H1 (cell line): ENCODE data around the gene FIZ1. TPM values are rescaled to one million over a fixed set of nuclear protein-coding genes. Genes with fewer than 3 reads are reported as not detected.
A peak's percentile ranks its signal among the peaks of the same experiment; 100 is the strongest.

Experiments used
- CBX8 ChIP-seq: fragments of 300-800, 300-1000 bp; sonication (generic); IDR thresholded peaks from 2 replicates; pipeline ENCODE4 v1.7.1; 2016; ENCODE audit warnings: low read depth, low read length, borderline replicate concordance
- CEBPB ChIP-seq: IDR thresholded peaks from 2 replicates; pipeline ENCODE4 v1.6.1; 2012; ENCODE audit warnings: low read depth, low read length
- CHD2 ChIP-seq: IDR thresholded peaks from 2 replicates; pipeline ENCODE4 v1.6.1; 2012; ENCODE audit warnings: low read length, improper control_type of control experiment
- CHD7 ChIP-seq: fragments of 300-600 bp; sonication (generic); IDR thresholded peaks from 2 replicates; pipeline ENCODE4 v1.7.1; 2012; ENCODE audit warnings: low read length, moderate library complexity, mild to moderate bottlenecking, inconsistent platforms; ENCODE audit not compliant: insufficient replicate concordance
- HDAC6 ChIP-seq: IDR thresholded peaks from one replicate; pipeline ENCODE4 v1.7.1; 2012; ENCODE audit warnings: low read depth, mild to moderate bottlenecking, inconsistent platforms, low read length, moderate library complexity
- JUND ChIP-seq: IDR thresholded peaks from 2 replicates; pipeline ENCODE4 v1.6.1; 2011; ENCODE audit warnings: mild to moderate bottlenecking, improper control_type of control experiment, low read length
- KDM5A ChIP-seq: fragments of 200-600 bp; IDR thresholded peaks from 2 replicates; pipeline ENCODE4 v1.7.1; 2012; ENCODE audit warnings: mild to moderate bottlenecking, low read length, inconsistent platforms, mixed read lengths
- SUZ12 ChIP-seq: fragments of 200-600 bp; sonication (generic); IDR thresholded peaks from 2 replicates; pipeline ENCODE4 v1.6.1; 2012; ENCODE audit warnings: mild to moderate bottlenecking, inconsistent platforms, low read length, moderate library complexity, mixed read lengths
- TAF1 ChIP-seq: IDR thresholded peaks from 2 replicates; pipeline ENCODE4 v1.6.1; 2011; ENCODE audit warnings: mild to moderate bottlenecking, low read depth, low read length
- polyA plus RNA-seq, 7 experiments: library from polyadenylated mRNA; depleted of rRNA in 3 of 7; stranded (reverse) in 5 of 7; unstranded in 2 of 7; fragments of >200 nt in 5 of 7; fragments of 200-250 nt in 2 of 7; gene quantifications; 1 replicate in 5 of 7; 2 replicates in 1 of 7; 4 replicates in 1 of 7; pipeline versions ENCODE4 v1.2.1 to v1.2.3, GENCODE V29; 2011 to 2013; ENCODE audit warnings: missing spikeins in 2 of 7, mixed read lengths in 2 of 7
- total RNA-seq: library from RNA; stranded (reverse); fragmentation: NEBNext Ultra II Directional; extraction: Animal tissue kit (Norgen Biotek cat#: 25700); gene quantifications from 2 replicates; pipeline ENCODE4 v1.2.1, GENCODE V29; 2021
- TF ChIP-seq, protein P1 (sequence below): IDR thresholded peaks from 2 replicates; pipeline ENCODE4 v1.6.1; 2011; ENCODE audit warnings: low read length, improper control_type of control experiment

The FIZ1 gene
- total and polyA plus RNA-seq, 2 of the 8 experiments (the other 6 are each of a cell fraction or from before 2014, with no cell fraction given) = 9.1 to 18.5 TPM

DNA sequence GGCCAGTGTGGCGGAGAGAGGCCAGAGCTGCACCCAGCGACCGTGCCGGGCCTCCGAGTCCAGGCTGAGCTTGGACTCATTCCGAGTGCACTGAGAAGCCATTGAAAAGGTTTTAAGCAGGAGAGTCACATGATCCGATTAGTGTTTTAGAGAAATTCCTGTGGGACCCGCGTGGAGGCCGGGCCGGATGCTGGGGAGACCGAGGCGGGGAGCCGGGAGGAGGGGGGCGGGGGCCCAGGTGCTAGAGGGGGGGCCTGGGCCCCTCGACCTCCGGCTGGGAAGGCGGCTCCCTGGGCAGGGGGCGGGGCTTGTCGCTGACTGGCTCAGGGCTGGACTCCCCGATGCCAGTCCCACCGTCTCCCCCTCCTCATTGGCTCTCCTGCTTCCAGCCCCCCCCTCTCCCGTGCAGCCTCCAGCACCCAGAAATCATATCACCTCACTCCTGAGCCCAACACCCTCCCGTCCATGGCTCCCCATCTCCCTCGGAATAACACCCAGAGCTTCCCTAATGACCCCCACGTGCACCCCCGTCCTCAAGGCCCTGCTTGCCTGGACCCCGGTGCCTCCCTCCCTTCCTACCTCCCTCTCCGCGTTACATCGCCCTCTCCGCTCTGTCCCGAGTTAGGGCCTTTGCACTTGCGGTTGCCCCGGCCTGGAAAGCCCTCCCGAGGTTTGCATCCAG is 13.5 kb downstream of the FIZ1 start (continued):
- TF ChIP-seq CHD7 = no peak
- TF ChIP-seq, protein P1, sequence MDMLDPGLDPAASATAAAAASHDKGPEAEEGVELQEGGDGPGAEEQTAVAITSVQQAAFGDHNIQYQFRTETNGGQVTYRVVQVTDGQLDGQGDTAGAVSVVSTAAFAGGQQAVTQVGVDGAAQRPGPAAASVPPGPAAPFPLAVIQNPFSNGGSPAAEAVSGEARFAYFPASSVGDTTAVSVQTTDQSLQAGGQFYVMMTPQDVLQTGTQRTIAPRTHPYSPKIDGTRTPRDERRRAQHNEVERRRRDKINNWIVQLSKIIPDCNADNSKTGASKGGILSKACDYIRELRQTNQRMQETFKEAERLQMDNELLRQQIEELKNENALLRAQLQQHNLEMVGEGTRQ = 0 out of 2 replicates have a peak, but pooled peaks have one; percentile 32
- no peak for TF ChIP-seq CBX8
- peak; percentile 37; the same call in 1 of the 2 replicates for TF ChIP-seq CHD2
- TF ChIP-seq CEBPB = no peak
- peak; percentile 32; the same call in 1 of the 2 replicates for TF ChIP-seq TAF1
- no peak for TF ChIP-seq HDAC6
- TF ChIP-seq KDM5A = no peak
- TF ChIP-seq JUND = no peak
- no peak for TF ChIP-seq SUZ12
